HS-27A (cell line): ENCODE results near the gene ZBTB26.
A peak's percentile ranks its signal among the peaks of the same experiment; 100 is the strongest.

Source experiments
- DNase-seq: peaks from one replicate; pipeline ENCODE4 v3.0.0-alpha.2; 2012; ENCODE audit warnings: low read depth, missing footprints

Gene ZBTB26

GRCh38 chr9:122931226-122932121 lies at the start of gene ZBTB26:
ZBTB26 (minus strand) TSS chr9:122931512; CDS start chr9:122919934, 11,578 bp downstream.
- peak; percentile 82 for DNase-seq

GRCh38 chr9:122978601-122979000 lies 47.3 kb upstream of the ZBTB26 start:
- no peak for DNase-seq

- DNase-seq = no peak
Measured at GRCh38 chr9:122975196-122975595, 43.9 kb upstream of the ZBTB26 start.

- DNase-seq = no peak
Measured at GRCh38 chr9:122961139-122961538, 29.8 kb upstream of the ZBTB26 start.

GRCh38 chr9:122955961-122956360 lies 24.6 kb upstream of the ZBTB26 start:
- no peak for DNase-seq

- no peak for DNase-seq
Measured at GRCh38 chr9:122954253-122954691, 23.0 kb upstream of the ZBTB26 start.

GRCh38 chr9:122951056-122951455 lies 19.7 kb upstream of the ZBTB26 start:
- DNase-seq = no peak

- DNase-seq = no peak
Measured at GRCh38 chr9:122950263-122950662, 19.0 kb upstream of the ZBTB26 start.

- no peak for DNase-seq
Measured at GRCh38 chr9:122949696-122950095, 18.4 kb upstream of the ZBTB26 start.

- DNase-seq = no peak
Measured at GRCh38 chr9:122948313-122948712, 17.0 kb upstream of the ZBTB26 start.

- DNase-seq = no peak
Measured at GRCh38 chr9:122946461-122947005, 15.2 kb upstream of the ZBTB26 start.

GRCh38 chr9:122944960-122945888 lies 13.9 kb upstream of the ZBTB26 start:
- DNase-seq = no peak

- no peak for DNase-seq
Measured at GRCh38 chr9:122941582-122942234, 10.4 kb upstream of the ZBTB26 start.

- peak; percentile 75 for DNase-seq
Measured at GRCh38 chr9:122940749-122941581, 9.7 kb upstream of the ZBTB26 start, which contains the start of gene RABGAP1. RABGAP1 (plus strand) TSS chr9:122941020; CDS start chr9:122957060, 16,040 bp downstream.

- no peak for DNase-seq
Measured at GRCh38 chr9:122940454-122940748, 9.1 kb upstream of the ZBTB26 start.

GRCh38 chr9:122939601-122940000 lies 8.3 kb upstream of the ZBTB26 start:
- DNase-seq = no peak

GRCh38 chr9:122936883-122937282 lies 5.6 kb upstream of the ZBTB26 start:
- DNase-seq = no peak

- no peak for DNase-seq
Measured at GRCh38 chr9:122936464-122936863, 5.2 kb upstream of the ZBTB26 start.

- no peak for DNase-seq
Measured at GRCh38 chr9:122930541-122931225, 629 bp downstream of the ZBTB26 start.

- no peak for DNase-seq
Measured at GRCh38 chr9:122929796-122930354, 1.4 kb downstream of the ZBTB26 start.
